ENCODE measurements around the gene ACSL5. TPM values are rescaled to one million over a fixed set of nuclear protein-coding genes. Genes with fewer than 3 reads are reported as not detected.

Gene ACSL5
- total RNA-seq, 2 experiments from 2014 or later: 25.3 to 25.4 TPM

- no peak for TF ChIP-seq CTCF (conservative IDR thresholded peaks at IDR 0.05; ENCODE audit: low read length)
- TF ChIP-seq EZH2phosphoT487 (IDR thresholded peaks at IDR 0.05; ENCODE audit: borderline replicate concordance, low read depth, low read length): no peak
- DNase-seq (ENCODE audit: low spot score): no peak
- Histone ChIP-seq H3K4me1 (ENCODE audit: insufficient read depth, low read length, poor library complexity, severe bottlenecking) (no peaks in the 10 kb centered on the region), H3K4me3 (ENCODE audit: low read depth, low read length, poor library complexity, severe bottlenecking) (no peak overlapping the region), H4K20me1 (ENCODE audit: insufficient read depth, low read length) (no peaks in the 10 kb centered on the region), H3K4me2 (ENCODE audit: low read length) (no peak overlapping the region), H3K27ac (ENCODE audit: low read depth, low read length, poor library complexity, severe bottlenecking) (no peak overlapping the region), H3K36me3 (ENCODE audit: insufficient read depth, low read length) (peaks cover 65% of the 10 kb centered on the region), H3K9me3 (ENCODE audit: low read length) (peaks cover 10% of the 10 kb centered on the region; the same call in 1 of the 2 replicates), H3K79me2 (ENCODE audit: insufficient read depth, low read depth, low read length) (no peaks in the 10 kb centered on the region), H2AFZ (ENCODE audit: low read length) (no peak overlapping the region), H3K9me2 (ENCODE audit: insufficient read depth, low read length) (no peaks in the 10 kb centered on the region)
- POLR2A ChIA-PET: interaction anchor here (0.7 kb wide), 1 partner anchor 536 kb away, joined by 3 read pairs; no protein-coding TSS in a partner anchor
- CTCF ChIA-PET (ENCODE audit: unreplicated experiment): no interaction called here
- intact Hi-C loops (cut with micrococcal nuclease; ENCODE audit: unreplicated experiment): no loop called here
- TSS peak; percentile 32 for BruUV-seq (replicated peaks)
These were observed 91.5 kb downstream of the ACSL5 start for GRCh38 chr10:112465299-112465883.

- no peak for TF ChIP-seq EZH2phosphoT487 (IDR thresholded peaks at IDR 0.05; ENCODE audit: borderline replicate concordance, low read depth, low read length)
- TF ChIP-seq CTCF (conservative IDR thresholded peaks at IDR 0.05; ENCODE audit: low read length): no peak
- peaks cover 53% of the 10 kb centered on the region for H3K36me3 ChIP-seq (ENCODE audit: insufficient read depth, low read length)
- no peaks in the 10 kb centered on the region for H4K20me1 ChIP-seq (ENCODE audit: insufficient read depth, low read length)
- no peak overlapping the region for H3K4me3 ChIP-seq (ENCODE audit: low read depth, low read length, poor library complexity, severe bottlenecking)
- peaks cover 10% of the 10 kb centered on the region; the same call in 1 of the 2 replicates for H3K9me3 ChIP-seq (ENCODE audit: low read length)
- POLR2A ChIA-PET: interaction anchor here (0.6 to 1.0 kb wide), 2 partner anchors 172 to 630 kb away, joined by 3 read pairs; no protein-coding TSS in a partner anchor
- no peaks in the 10 kb centered on the region for H3K9me2 ChIP-seq (ENCODE audit: insufficient read depth, low read length)
- no peak overlapping the region for H3K4me2 ChIP-seq (ENCODE audit: low read length)
- no peaks in the 10 kb centered on the region for H3K79me2 ChIP-seq (ENCODE audit: insufficient read depth, low read depth, low read length)
- intact Hi-C loops (cut with micrococcal nuclease; ENCODE audit: unreplicated experiment): no loop called here
- no TSS peak for BruUV-seq (replicated peaks)
- CTCF ChIA-PET (ENCODE audit: unreplicated experiment): no interaction called here
- no peak overlapping the region for H2AFZ ChIP-seq (ENCODE audit: low read length)
- H3K4me1 ChIP-seq (ENCODE audit: insufficient read depth, low read length, poor library complexity, severe bottlenecking): no peaks in the 10 kb centered on the region
- no peak for DNase-seq (ENCODE audit: low spot score)
- H3K27ac ChIP-seq (ENCODE audit: low read depth, low read length, poor library complexity, severe bottlenecking): no peak overlapping the region
These were observed 92.9 kb downstream of the ACSL5 start for GRCh38 chr10:112466802-112467201.

- no peak overlapping the region for H2AFZ ChIP-seq (ENCODE audit: low read length)
- peaks cover 10% of the 10 kb centered on the region; the same call in 1 of the 2 replicates for H3K9me3 ChIP-seq (ENCODE audit: low read length)
- no TSS peak for BruUV-seq (replicated peaks)
- no peak overlapping the region for H3K4me3 ChIP-seq (ENCODE audit: low read depth, low read length, poor library complexity, severe bottlenecking)
- H3K27ac ChIP-seq (ENCODE audit: low read depth, low read length, poor library complexity, severe bottlenecking): no peak overlapping the region
- no peaks in the 10 kb centered on the region for H3K4me1 ChIP-seq (ENCODE audit: insufficient read depth, low read length, poor library complexity, severe bottlenecking)
- intact Hi-C loops (cut with micrococcal nuclease; ENCODE audit: unreplicated experiment): no loop called here
- H3K36me3 ChIP-seq (ENCODE audit: insufficient read depth, low read length): peaks cover 46% of the 10 kb centered on the region
- DNase-seq (ENCODE audit: low spot score): no peak
- POLR2A ChIA-PET: interaction anchor here (0.6 to 1.0 kb wide), 2 partner anchors 172 to 630 kb away, joined by 3 read pairs; no protein-coding TSS in a partner anchor
- H3K9me2 ChIP-seq (ENCODE audit: insufficient read depth, low read length): no peaks in the 10 kb centered on the region
- TF ChIP-seq EZH2phosphoT487 (IDR thresholded peaks at IDR 0.05; ENCODE audit: borderline replicate concordance, low read depth, low read length) (no peak), CTCF (conservative IDR thresholded peaks at IDR 0.05; ENCODE audit: low read length) (no peak)
- no peaks in the 10 kb centered on the region; the same call in 1 of the 2 replicates for H4K20me1 ChIP-seq (ENCODE audit: insufficient read depth, low read length)
- no peak overlapping the region for H3K4me2 ChIP-seq (ENCODE audit: low read length)
- CTCF ChIA-PET (ENCODE audit: unreplicated experiment): no interaction called here
- H3K79me2 ChIP-seq (ENCODE audit: insufficient read depth, low read depth, low read length): no peaks in the 10 kb centered on the region
These were observed 93.7 kb downstream of the ACSL5 start for GRCh38 chr10:112467541-112468075.

All from OCI-LY7 (cell line).